HepG2 (cell line): ENCODE measurements around the gene L1CAM.

ENCODE experiments used
- BCL6 ChIP-seq: IDR thresholded peaks from 2 replicates; pipeline ENCODE4 v1.6.1; 2016; ENCODE audit warnings: missing genetic modification reagents, missing compliant biosample characterization
- FIP1L1 ChIP-seq: fragments of 200-400 bp; formaldehyde crosslinking; IDR thresholded peaks from 2 replicates; pipeline ENCODE4 v1.6.1; 2018; ENCODE audit warnings: low read depth, mild to moderate bottlenecking, low read length, moderate library complexity, borderline replicate concordance; ENCODE audit not compliant: insufficient read depth
- SP1 ChIP-seq, 2 experiments: fragments of 450-650 bp in 1 of 2; sonication (generic) in 1 of 2; formaldehyde crosslinking in 1 of 2; IDR thresholded peaks; 2 replicates each; pipeline versions ENCODE4 v1.4.0 to v1.6.1; 2016 to 2020; ENCODE audit warnings: missing genetic modification reagents in 1 of 2
- TAF15 ChIP-seq: fragments of 200-400 bp; formaldehyde crosslinking; IDR thresholded peaks from one replicate; pipeline ENCODE4 v1.6.1; 2018; ENCODE audit warnings: mild to moderate bottlenecking, low read depth, low read length; ENCODE audit not compliant: poor library complexity, severe bottlenecking
- ZFX ChIP-seq: sonication (generic); formaldehyde crosslinking; IDR thresholded peaks from 2 replicates; pipeline ENCODE4 v1.4.0; 2020; ENCODE audit warnings: mild to moderate bottlenecking, low read depth, missing genetic modification reagents, moderate library complexity
- ZNF263 ChIP-seq: sonication (generic); formaldehyde crosslinking; IDR thresholded peaks from 2 replicates; pipeline ENCODE4 v1.4.0; 2020; ENCODE audit warnings: missing genetic modification reagents
- ZNF550 ChIP-seq: sonication (generic); formaldehyde crosslinking; IDR thresholded peaks from 2 replicates; pipeline ENCODE4 v1.4.0; 2020; ENCODE audit warnings: mild to moderate bottlenecking, missing genetic modification reagents, borderline replicate concordance
- ZNF569 ChIP-seq: sonication (generic); formaldehyde crosslinking; IDR thresholded peaks from 2 replicates; pipeline ENCODE4 v1.5.0; 2020; ENCODE audit warnings: mild to moderate bottlenecking, missing genetic modification reagents, moderate library complexity, borderline replicate concordance
- TF ChIP-seq, protein P1 (sequence below): IDR thresholded peaks from 2 replicates; pipeline ENCODE4 v1.6.1; 2016; ENCODE audit warnings: mild to moderate bottlenecking, missing biosample characterization, missing genetic modification reagents
- TF ChIP-seq, protein P2 (sequence below): sonication (generic); formaldehyde crosslinking; IDR thresholded peaks from 2 replicates; pipeline ENCODE4 v1.5.0; 2020; ENCODE audit warnings: mild to moderate bottlenecking, missing genetic modification reagents, moderate library complexity
- TF ChIP-seq, protein P3 (sequence below): sonication (generic); formaldehyde crosslinking; IDR thresholded peaks from 2 replicates; pipeline ENCODE4 v1.5.0; 2020; ENCODE audit warnings: mild to moderate bottlenecking, missing genetic modification reagents
- TF ChIP-seq, protein P4 (sequence below): IDR thresholded peaks from 2 replicates; pipeline ENCODE4 v1.6.1; 2016; ENCODE audit warnings: low read depth, borderline replicate concordance
- TF ChIP-seq, protein P5 (sequence below): sonication (generic); formaldehyde crosslinking; IDR thresholded peaks from 2 replicates; pipeline ENCODE4 v1.4.0; 2020; ENCODE audit warnings: missing genetic modification reagents

DNA sequence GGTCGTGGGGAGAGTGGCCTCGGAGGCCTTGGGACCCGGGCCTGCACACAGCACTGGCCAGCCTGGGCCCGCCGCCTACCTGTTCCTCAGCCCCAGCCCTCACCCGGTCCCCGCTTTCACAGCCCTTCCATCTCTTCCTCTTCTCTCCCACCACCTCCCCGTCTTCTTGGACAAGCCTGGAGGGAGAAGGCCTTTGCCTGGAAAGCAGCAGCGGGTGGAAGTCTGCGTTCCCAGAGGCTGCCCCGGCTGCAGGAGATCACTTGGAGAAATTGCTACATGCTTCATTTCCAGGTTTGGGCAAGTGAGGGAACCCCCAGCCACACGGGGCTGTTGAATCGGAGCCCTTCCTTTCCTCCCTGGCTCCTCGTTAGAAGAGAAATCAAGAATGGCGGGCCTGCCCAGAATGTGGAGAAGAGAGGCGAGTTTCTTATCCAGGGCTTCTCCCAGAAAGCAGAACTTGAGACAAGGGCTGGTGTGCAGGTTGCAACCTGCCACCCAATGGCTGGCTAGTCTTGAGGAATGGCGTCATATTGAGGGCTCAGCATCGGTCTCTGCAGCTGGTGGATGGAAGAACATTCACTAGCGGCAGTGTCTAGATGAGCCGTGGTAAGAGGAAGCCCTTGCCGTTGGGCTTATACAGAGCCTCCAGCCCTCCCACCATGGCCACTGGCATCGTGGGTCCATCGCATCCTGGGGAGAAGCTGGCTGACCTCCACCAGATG, 54.4 kb downstream of the L1CAM start:
- TF ChIP-seq ZNF263 (CRISPR knock-in tag) (no peak), BCL6 (CRISPR knock-in tag) (no peak), ZFX (no peak), FIP1L1 (no peak), TAF15 (no peak), ZNF550 (CRISPR knock-in tag) (no peak), SP1 (IDR thresholded peaks at IDR 0.05) (no peak), SP1 (CRISPR knock-in tag; IDR thresholded peaks at IDR 0.05) (no peak), ZNF569 (no peak)
- TF ChIP-seq, protein P1, sequence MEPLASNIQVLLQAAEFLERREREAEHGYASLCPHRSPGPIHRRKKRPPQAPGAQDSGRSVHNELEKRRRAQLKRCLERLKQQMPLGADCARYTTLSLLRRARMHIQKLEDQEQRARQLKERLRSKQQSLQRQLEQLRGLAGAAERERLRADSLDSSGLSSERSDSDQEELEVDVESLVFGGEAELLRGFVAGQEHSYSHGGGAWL (CRISPR knock-in tag): no peak
- TF ChIP-seq, protein P2, sequence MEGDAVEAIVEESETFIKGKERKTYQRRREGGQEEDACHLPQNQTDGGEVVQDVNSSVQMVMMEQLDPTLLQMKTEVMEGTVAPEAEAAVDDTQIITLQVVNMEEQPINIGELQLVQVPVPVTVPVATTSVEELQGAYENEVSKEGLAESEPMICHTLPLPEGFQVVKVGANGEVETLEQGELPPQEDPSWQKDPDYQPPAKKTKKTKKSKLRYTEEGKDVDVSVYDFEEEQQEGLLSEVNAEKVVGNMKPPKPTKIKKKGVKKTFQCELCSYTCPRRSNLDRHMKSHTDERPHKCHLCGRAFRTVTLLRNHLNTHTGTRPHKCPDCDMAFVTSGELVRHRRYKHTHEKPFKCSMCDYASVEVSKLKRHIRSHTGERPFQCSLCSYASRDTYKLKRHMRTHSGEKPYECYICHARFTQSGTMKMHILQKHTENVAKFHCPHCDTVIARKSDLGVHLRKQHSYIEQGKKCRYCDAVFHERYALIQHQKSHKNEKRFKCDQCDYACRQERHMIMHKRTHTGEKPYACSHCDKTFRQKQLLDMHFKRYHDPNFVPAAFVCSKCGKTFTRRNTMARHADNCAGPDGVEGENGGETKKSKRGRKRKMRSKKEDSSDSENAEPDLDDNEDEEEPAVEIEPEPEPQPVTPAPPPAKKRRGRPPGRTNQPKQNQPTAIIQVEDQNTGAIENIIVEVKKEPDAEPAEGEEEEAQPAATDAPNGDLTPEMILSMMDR: no peak
- TF ChIP-seq, protein P3, sequence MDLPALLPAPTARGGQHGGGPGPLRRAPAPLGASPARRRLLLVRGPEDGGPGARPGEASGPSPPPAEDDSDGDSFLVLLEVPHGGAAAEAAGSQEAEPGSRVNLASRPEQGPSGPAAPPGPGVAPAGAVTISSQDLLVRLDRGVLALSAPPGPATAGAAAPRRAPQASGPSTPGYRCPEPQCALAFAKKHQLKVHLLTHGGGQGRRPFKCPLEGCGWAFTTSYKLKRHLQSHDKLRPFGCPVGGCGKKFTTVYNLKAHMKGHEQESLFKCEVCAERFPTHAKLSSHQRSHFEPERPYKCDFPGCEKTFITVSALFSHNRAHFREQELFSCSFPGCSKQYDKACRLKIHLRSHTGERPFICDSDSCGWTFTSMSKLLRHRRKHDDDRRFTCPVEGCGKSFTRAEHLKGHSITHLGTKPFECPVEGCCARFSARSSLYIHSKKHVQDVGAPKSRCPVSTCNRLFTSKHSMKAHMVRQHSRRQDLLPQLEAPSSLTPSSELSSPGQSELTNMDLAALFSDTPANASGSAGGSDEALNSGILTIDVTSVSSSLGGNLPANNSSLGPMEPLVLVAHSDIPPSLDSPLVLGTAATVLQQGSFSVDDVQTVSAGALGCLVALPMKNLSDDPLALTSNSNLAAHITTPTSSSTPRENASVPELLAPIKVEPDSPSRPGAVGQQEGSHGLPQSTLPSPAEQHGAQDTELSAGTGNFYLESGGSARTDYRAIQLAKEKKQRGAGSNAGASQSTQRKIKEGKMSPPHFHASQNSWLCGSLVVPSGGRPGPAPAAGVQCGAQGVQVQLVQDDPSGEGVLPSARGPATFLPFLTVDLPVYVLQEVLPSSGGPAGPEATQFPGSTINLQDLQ (CRISPR knock-in tag): no peak
- TF ChIP-seq, protein P4, sequence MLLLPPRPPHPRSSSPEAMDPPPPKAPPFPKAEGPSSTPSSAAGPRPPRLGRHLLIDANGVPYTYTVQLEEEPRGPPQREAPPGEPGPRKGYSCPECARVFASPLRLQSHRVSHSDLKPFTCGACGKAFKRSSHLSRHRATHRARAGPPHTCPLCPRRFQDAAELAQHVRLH (CRISPR knock-in tag): no peak
- TF ChIP-seq, protein P5, sequence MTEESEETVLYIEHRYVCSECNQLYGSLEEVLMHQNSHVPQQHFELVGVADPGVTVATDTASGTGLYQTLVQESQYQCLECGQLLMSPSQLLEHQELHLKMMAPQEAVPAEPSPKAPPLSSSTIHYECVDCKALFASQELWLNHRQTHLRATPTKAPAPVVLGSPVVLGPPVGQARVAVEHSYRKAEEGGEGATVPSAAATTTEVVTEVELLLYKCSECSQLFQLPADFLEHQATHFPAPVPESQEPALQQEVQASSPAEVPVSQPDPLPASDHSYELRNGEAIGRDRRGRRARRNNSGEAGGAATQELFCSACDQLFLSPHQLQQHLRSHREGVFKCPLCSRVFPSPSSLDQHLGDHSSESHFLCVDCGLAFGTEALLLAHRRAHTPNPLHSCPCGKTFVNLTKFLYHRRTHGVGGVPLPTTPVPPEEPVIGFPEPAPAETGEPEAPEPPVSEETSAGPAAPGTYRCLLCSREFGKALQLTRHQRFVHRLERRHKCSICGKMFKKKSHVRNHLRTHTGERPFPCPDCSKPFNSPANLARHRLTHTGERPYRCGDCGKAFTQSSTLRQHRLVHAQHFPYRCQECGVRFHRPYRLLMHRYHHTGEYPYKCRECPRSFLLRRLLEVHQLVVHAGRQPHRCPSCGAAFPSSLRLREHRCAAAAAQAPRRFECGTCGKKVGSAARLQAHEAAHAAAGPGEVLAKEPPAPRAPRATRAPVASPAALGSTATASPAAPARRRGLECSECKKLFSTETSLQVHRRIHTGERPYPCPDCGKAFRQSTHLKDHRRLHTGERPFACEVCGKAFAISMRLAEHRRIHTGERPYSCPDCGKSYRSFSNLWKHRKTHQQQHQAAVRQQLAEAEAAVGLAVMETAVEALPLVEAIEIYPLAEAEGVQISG (CRISPR knock-in tag): no peak
